ENCODE measurements around the gene CDH2.

CDH2 gene

GRCh38 chr18:28176948-28177827 lies at the start of gene CDH2:
Gene CDH2 (minus strand): TSS chr18:28177130. CDS start chr18:28177022, 108 bp downstream.
- TF ChIP-seq GATA3 (IDR thresholded peaks at IDR 0.05; ENCODE audit: low read depth, low read length) = no peak

GRCh38 chr18:28212060-28212459 lies 35.1 kb upstream of the CDH2 start:
- TF ChIP-seq GATA2 (IDR thresholded peaks at IDR 0.05; ENCODE audit: low read depth, low read length) = no peak
- TF ChIP-seq GATA3 (IDR thresholded peaks at IDR 0.05; ENCODE audit: low read depth, low read length) = no peak

- TF ChIP-seq GATA2 (IDR thresholded peaks at IDR 0.05; ENCODE audit: low read depth, low read length) = no peak
These were observed 31.9 kb upstream of the CDH2 start for GRCh38 chr18:28208712-28209265.

GRCh38 chr18:28208268-28208667 lies 31.3 kb upstream of the CDH2 start:
- TF ChIP-seq GATA2 (IDR thresholded peaks at IDR 0.05; ENCODE audit: low read depth, low read length) = no peak
- no peak for TF ChIP-seq GATA3 (IDR thresholded peaks at IDR 0.05; ENCODE audit: low read depth, low read length)

GRCh38 chr18:28204154-28204553 lies 27.2 kb upstream of the CDH2 start:
- TF ChIP-seq GATA3 (IDR thresholded peaks at IDR 0.05; ENCODE audit: low read depth, low read length) (no peak), GATA2 (IDR thresholded peaks at IDR 0.05; ENCODE audit: low read depth, low read length) (no peak)

GRCh38 chr18:28201056-28201455 lies 24.1 kb upstream of the CDH2 start:
- TF ChIP-seq GATA3 (IDR thresholded peaks at IDR 0.05; ENCODE audit: low read depth, low read length) = no peak
- no peak for TF ChIP-seq GATA2 (IDR thresholded peaks at IDR 0.05; ENCODE audit: low read depth, low read length)

GRCh38 chr18:28198620-28199019 lies 21.7 kb upstream of the CDH2 start:
- no peak for TF ChIP-seq GATA3 (IDR thresholded peaks at IDR 0.05; ENCODE audit: low read depth, low read length)
- no peak for TF ChIP-seq GATA2 (IDR thresholded peaks at IDR 0.05; ENCODE audit: low read depth, low read length)

- TF ChIP-seq GATA3 (IDR thresholded peaks at IDR 0.05; ENCODE audit: low read depth, low read length) (no peak), GATA2 (IDR thresholded peaks at IDR 0.05; ENCODE audit: low read depth, low read length) (no peak)
These were observed 16.3 kb upstream of the CDH2 start for GRCh38 chr18:28193177-28193778.

- TF ChIP-seq GATA2 (IDR thresholded peaks at IDR 0.05; ENCODE audit: low read depth, low read length) (no peak), GATA3 (IDR thresholded peaks at IDR 0.05; ENCODE audit: low read depth, low read length) (no peak)
These were observed 12.7 kb upstream of the CDH2 start for GRCh38 chr18:28189400-28190239.

GRCh38 chr18:28185121-28185520 lies 8.2 kb upstream of the CDH2 start:
- TF ChIP-seq GATA2 (IDR thresholded peaks at IDR 0.05; ENCODE audit: low read depth, low read length) (no peak), GATA3 (IDR thresholded peaks at IDR 0.05; ENCODE audit: low read depth, low read length) (no peak)

- no peak for TF ChIP-seq GATA2 (IDR thresholded peaks at IDR 0.05; ENCODE audit: low read depth, low read length)
These were observed 6.6 kb upstream of the CDH2 start for GRCh38 chr18:28183418-28184078.

- TF ChIP-seq GATA3 (IDR thresholded peaks at IDR 0.05; ENCODE audit: low read depth, low read length) (no peak), GATA2 (IDR thresholded peaks at IDR 0.05; ENCODE audit: low read depth, low read length) (no peak)
These were observed 4.7 kb upstream of the CDH2 start for GRCh38 chr18:28181616-28182015.

- no peak for TF ChIP-seq GATA2 (IDR thresholded peaks at IDR 0.05; ENCODE audit: low read depth, low read length)
- TF ChIP-seq GATA3 (IDR thresholded peaks at IDR 0.05; ENCODE audit: low read depth, low read length) = no peak
These were observed 1.8 kb upstream of the CDH2 start for GRCh38 chr18:28178720-28179119.

Measured in SH-SY5Y (cell line).